Calu3 (cell line): ENCODE data around the gene VOPP1. TPM values are rescaled to one million over a fixed set of nuclear protein-coding genes. Genes with fewer than 3 reads are reported as not detected.

Source experiments
- BruUV-seq: library from RNA; stranded (reverse); fragments of 400-500 nt; replicated peaks from 2 replicates; lab custom pipeline; 2021; lab: Mats Ljungman, UMichigan
- CTCF ChIA-PET: fragments of 300-600 bp; sonication (Branson Sonifier 250); formaldehyde crosslinking; loops from one replicate; lab custom pipeline; 2022; ENCODE audit warnings: antibody characterized with exemption; lab: Charles Lee
- DNase-seq: peaks from one replicate; pipeline ENCODE4 v3.0.0; 2022
- H3K27ac Mint-ChIP-seq: one replicate; pipeline ENCODE4 v1.8.0; 2022; ENCODE audit warnings: mixed read lengths; ENCODE audit not compliant: unreplicated experiment
- H3K27me3 Mint-ChIP-seq: one replicate; pipeline ENCODE4 v1.8.0; 2022; ENCODE audit warnings: mixed read lengths; ENCODE audit not compliant: unreplicated experiment
- H3K36me3 Mint-ChIP-seq: one replicate; pipeline ENCODE4 v1.8.0; 2022; ENCODE audit warnings: mild to moderate bottlenecking, moderate library complexity, mixed read lengths; ENCODE audit not compliant: insufficient read depth, unreplicated experiment
- H3K4me1 Mint-ChIP-seq: one replicate; pipeline ENCODE4 v1.8.0; 2022; ENCODE audit warnings: mild to moderate bottlenecking, low read depth, mixed read lengths; ENCODE audit not compliant: unreplicated experiment
- H3K4me3 Mint-ChIP-seq: one replicate; pipeline ENCODE4 v1.8.0; 2022; ENCODE audit warnings: mild to moderate bottlenecking, low read depth, moderate library complexity, mixed read lengths; ENCODE audit not compliant: unreplicated experiment
- H3K9me3 Mint-ChIP-seq: one replicate; pipeline ENCODE4 v1.8.0; 2022; ENCODE audit warnings: low read depth, mixed read lengths; ENCODE audit not compliant: unreplicated experiment
- intact Hi-C: fragments of 100-400 bp; cut with micrococcal nuclease; formaldehyde crosslinking; loops from one replicate; pipeline ENCODE4 v1.10.0; 2022; ENCODE audit not compliant: unreplicated experiment
- total RNA-seq: library from RNA; stranded (reverse); gene quantifications from 2 replicates; pipeline ENCODE4 v1.2.3, GENCODE V29; 2022
- TF ChIP-seq, protein P1 (sequence below): fragments of 200-600 bp; IDR thresholded peaks from one replicate; pipeline ENCODE4 v1.8.0; 2022; ENCODE audit warnings: antibody characterized with exemption; ENCODE audit not compliant: unreplicated experiment

Gene VOPP1
- total RNA-seq, 1 experiment from 2014 or later = 128 TPM

GRCh38 chr7:55436457-55436856 is 135.8 kb downstream of the VOPP1 start:
- intact Hi-C loops = no loop called here

DNA sequence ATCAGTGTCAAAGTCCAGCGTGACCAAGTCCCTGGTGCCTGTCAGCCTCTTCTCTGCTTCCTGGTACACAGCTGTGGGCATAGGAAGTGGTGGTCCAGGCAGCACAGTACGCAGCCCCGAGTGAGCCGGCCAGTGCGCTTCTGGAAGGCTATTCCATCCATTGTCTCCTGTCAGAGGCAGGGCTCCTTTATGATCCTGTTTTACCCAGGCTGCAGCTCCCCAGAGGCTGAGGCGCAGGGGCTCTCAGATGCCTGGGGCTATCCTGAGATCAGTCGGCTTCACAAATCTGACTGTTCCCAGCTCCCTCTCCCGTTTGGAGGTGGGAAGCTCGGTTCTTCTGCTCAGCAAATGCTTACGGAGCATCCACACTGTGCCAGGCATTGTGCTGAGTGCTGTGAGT is 136.8 kb downstream of the VOPP1 start:
- no peaks in the 10 kb centered on the region for H3K27me3 Mint-ChIP-seq
- H3K36me3 Mint-ChIP-seq = no peaks in the 10 kb centered on the region
- CTCF ChIA-PET = interaction anchor here (0.8 kb wide), 1 partner anchor 9 kb away, joined by 3 read pairs; no protein-coding TSS in a partner anchor
- no peaks in the 10 kb centered on the region for H3K9me3 Mint-ChIP-seq
- no TSS peak for BruUV-seq
- DNase-seq = no peak
- no peak overlapping the region for H3K4me3 Mint-ChIP-seq
- TF ChIP-seq, protein P1, sequence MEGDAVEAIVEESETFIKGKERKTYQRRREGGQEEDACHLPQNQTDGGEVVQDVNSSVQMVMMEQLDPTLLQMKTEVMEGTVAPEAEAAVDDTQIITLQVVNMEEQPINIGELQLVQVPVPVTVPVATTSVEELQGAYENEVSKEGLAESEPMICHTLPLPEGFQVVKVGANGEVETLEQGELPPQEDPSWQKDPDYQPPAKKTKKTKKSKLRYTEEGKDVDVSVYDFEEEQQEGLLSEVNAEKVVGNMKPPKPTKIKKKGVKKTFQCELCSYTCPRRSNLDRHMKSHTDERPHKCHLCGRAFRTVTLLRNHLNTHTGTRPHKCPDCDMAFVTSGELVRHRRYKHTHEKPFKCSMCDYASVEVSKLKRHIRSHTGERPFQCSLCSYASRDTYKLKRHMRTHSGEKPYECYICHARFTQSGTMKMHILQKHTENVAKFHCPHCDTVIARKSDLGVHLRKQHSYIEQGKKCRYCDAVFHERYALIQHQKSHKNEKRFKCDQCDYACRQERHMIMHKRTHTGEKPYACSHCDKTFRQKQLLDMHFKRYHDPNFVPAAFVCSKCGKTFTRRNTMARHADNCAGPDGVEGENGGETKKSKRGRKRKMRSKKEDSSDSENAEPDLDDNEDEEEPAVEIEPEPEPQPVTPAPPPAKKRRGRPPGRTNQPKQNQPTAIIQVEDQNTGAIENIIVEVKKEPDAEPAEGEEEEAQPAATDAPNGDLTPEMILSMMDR = no peak
- no peaks in the 10 kb centered on the region for H3K4me1 Mint-ChIP-seq
- intact Hi-C loops = no loop called here
- no peak overlapping the region for H3K27ac Mint-ChIP-seq

More at GRCh38 chr7:55436457-55436856, 135.8 kb downstream of the VOPP1 start:
- Mint-ChIP-seq H3K27ac (no peak overlapping the region), H3K36me3 (no peaks in the 10 kb centered on the region), H3K27me3 (no peaks in the 10 kb centered on the region), H3K9me3 (no peaks in the 10 kb centered on the region), H3K4me3 (no peak overlapping the region), H3K4me1 (no peaks in the 10 kb centered on the region)
- DNase-seq = no peak
- CTCF ChIA-PET = no interaction called here
- TF ChIP-seq, protein P1 = no peak
- no TSS peak for BruUV-seq

DNA sequence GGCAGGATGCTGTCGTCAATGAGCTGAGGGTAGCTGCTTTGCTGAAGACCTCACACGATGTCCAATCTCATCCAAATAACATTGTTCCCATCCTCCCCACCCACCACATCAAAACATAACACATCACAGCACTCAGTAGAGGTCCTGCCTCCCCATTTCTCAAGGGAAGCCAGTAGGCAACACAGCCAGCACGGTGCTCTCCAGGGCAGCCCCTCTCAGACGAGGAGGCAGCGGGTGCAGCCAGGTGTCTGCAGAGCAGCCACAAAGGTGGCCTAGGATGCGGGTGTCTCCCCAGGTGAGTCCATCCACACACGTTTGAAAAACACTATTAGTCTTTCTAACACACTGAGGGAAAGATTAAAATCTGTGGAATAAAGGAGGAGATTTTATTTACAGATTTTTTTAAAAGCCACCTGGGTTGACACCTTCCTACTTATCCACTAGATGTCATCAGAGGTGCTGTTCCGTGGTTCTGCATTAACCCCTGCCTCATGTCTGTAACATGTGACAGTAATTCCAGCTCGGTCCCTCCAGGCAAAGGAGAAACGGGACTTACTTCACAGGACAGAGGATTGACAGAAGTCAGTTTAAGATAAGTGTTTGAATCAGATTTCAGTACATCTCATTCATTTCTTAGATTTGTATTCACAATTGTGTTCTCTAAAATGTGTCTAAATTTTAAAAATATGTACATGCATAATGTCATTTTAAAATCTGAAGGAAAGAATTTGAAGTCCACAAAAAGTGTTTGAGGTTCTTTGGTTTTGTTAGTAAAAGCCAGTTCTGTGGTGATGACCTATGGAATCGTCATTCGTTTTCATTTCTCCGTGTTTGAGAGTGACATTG is 139.1 kb downstream of the VOPP1 start:
- no peaks in the 10 kb centered on the region for H3K9me3 Mint-ChIP-seq
- H3K27ac Mint-ChIP-seq = no peak overlapping the region
- no peaks in the 10 kb centered on the region for H3K27me3 Mint-ChIP-seq
- CTCF ChIA-PET = interaction anchor here (0.6 to 1.1 kb wide), 4 partner anchors 12 to 354 kb away, joined by 3 to 5 read pairs (median 4); no protein-coding TSS in a partner anchor
- peak; percentile 51 for DNase-seq
- TF ChIP-seq, protein P1 = peak; percentile 51
- H3K4me1 Mint-ChIP-seq = no peaks in the 10 kb centered on the region
- no peak overlapping the region for H3K4me3 Mint-ChIP-seq
- no peaks in the 10 kb centered on the region for H3K36me3 Mint-ChIP-seq
- BruUV-seq = no TSS peak
- intact Hi-C loops = loop anchor here (1.0 kb wide), 2 partner anchors 160 to 165 kb away; no protein-coding TSS in a partner anchor

- intact Hi-C loops = no loop called here
- Mint-ChIP-seq H3K27ac (no peak overlapping the region), H3K4me1 (no peaks in the 10 kb centered on the region), H3K4me3 (no peak overlapping the region), H3K36me3 (no peaks in the 10 kb centered on the region), H3K9me3 (no peaks in the 10 kb centered on the region), H3K27me3 (no peaks in the 10 kb centered on the region)
- TF ChIP-seq, protein P1 = no peak
- no TSS peak for BruUV-seq
- no peak for DNase-seq
- CTCF ChIA-PET = interaction anchor here (0.6 to 1.1 kb wide), 3 partner anchors 11 to 354 kb away, joined by 3 to 4 read pairs (median 3); no protein-coding TSS in a partner anchor
Measured at GRCh38 chr7:55432506-55432905, 139.8 kb downstream of the VOPP1 start.
